ENCODE measurements around the gene ZDHHC22.

DNA sequence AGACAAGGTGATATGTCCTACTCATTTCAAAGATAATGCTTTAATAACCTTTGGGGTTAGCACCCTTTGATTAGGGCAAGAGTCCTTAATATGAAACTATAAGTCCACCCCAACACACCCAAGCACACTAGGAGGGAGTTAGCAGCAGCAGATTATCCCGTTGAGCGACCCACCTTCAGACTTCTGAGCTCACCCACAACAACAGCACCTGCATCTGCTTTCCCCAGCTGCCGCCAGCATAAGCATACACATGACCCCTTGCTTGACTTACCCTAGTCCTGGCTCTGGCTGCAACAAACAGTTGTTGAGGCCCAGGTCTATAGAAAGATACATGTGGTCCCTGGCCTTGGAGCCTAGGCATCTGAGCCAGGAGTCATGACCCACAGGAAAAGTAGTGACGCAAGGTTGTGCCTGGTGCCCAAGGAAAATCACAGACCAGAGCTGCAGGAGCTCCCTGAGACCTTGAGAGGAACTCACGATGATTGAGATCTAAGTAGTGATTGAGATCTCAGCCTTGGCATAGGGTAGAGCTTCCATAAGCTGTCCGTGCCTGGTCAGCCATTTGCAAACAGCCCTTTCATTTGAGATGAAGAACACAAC is 19.0 kb downstream of the ZDHHC22 start:
- TF ChIP-seq CTCF (IDR thresholded peaks at IDR 0.05; ENCODE audit: low read length) (no peak), EZH2 (IDR thresholded peaks at IDR 0.05; ENCODE audit: borderline replicate concordance, low read length) (no peak)

Measured in OCI-LY1 (cell line).